ENCODE results near the gene MID1. TPM values are rescaled to one million over a fixed set of nuclear protein-coding genes. Genes with fewer than 3 reads are reported as not detected.
A peak's percentile ranks its signal among the peaks of the same experiment; 100 is the strongest.

MID1 gene
- total RNA-seq, 4 donors from 2014 or later = 6.7 to 17.7 (median 10.9) TPM

GRCh38 chrX:10525381-10526120, 94.8 kb downstream of the MID1 start:
- WGBS, 2 donors = 78 to 86% methylated on average over 6 of the region's 6 CpGs
- DNase-seq (ENCODE audit: low spot score in 2 of 2) = no peak
- TF ChIP-seq EP300 (IDR thresholded peaks at IDR 0.05) (no peak), CTCF (IDR thresholded peaks at IDR 0.05) (no peak), POLR2A (IDR thresholded peaks at IDR 0.05) (no peak)

GRCh38 chrX:10524578-10524977, 95.8 kb downstream of the MID1 start:
- Histone ChIP-seq H3K4me3 (no peak overlapping the region), H3K36me3 (no peaks in the 10 kb centered on the region), H3K27me3 (no peaks in the 10 kb centered on the region), H3K9me3 (no peaks in the 10 kb centered on the region), H3K4me1 (peaks cover 0 to 5% (median 0%) of the 10 kb centered on the region in 4 donors), H3K27ac (no peak overlapping the region)
- DNase-seq (ENCODE audit: low spot score in 2 of 2) = no peak
- 64 to 67% methylated on average over 1 of the region's 1 CpG for WGBS, 2 donors
- TF ChIP-seq POLR2A (IDR thresholded peaks at IDR 0.05) (no peak), EP300 (IDR thresholded peaks at IDR 0.05) (peak in 1 of 2 donors; percentile 43), CTCF (IDR thresholded peaks at IDR 0.05) (no peak)

More at GRCh38 chrX:10525381-10526120, 94.8 kb downstream of the MID1 start:
- Histone ChIP-seq H3K4me1 (no peaks in the 10 kb centered on the region), H3K27ac (no peak overlapping the region), H3K4me3 (no peak overlapping the region), H3K9me3 (no peaks in the 10 kb centered on the region), H3K27me3 (no peaks in the 10 kb centered on the region), H3K36me3 (no peaks in the 10 kb centered on the region)

DNA sequence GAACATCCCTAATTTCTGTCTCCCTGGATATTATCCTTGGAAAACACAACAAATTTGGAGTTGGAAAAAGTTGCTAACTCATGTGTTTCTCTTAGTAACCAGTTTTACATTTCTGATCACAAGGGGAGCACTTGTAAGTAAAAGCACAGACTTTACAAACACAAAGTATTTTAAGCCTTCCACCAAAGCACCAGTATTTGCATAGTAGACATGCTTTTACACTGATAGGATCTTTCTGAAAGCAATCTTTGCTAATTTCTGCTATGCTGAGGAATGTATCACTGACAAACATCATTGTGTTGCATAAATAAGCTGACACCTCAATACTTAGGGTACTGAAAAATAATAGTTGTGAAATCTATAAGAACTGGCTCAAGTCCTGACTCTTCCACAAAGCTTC, 100.6 kb downstream of the MID1 start:
- no peak for DNase-seq (ENCODE audit: low spot score in 2 of 2)
- no peak for TF ChIP-seq POLR2A (IDR thresholded peaks at IDR 0.05)
- Histone ChIP-seq H3K9me3 (no peaks in the 10 kb centered on the region), H3K36me3 (no peaks in the 10 kb centered on the region), H3K4me3 (no peak overlapping the region), H3K4me1 (peaks cover 0 to 9% (median 0%) of the 10 kb centered on the region in 4 donors), H3K27ac (peak overlapping the region in 1 of 4 donors; percentile 22), H3K27me3 (no peaks in the 10 kb centered on the region)

- H3K4me3 ChIP-seq = no peak overlapping the region
- H3K27me3 ChIP-seq = no peaks in the 10 kb centered on the region
- no peaks in the 10 kb centered on the region for H3K36me3 ChIP-seq
- H3K9me3 ChIP-seq = no peaks in the 10 kb centered on the region
- H3K4me1 ChIP-seq = peaks cover 0 to 9% (median 0%) of the 10 kb centered on the region in 4 donors
- no peak for TF ChIP-seq EP300 (IDR thresholded peaks at IDR 0.05)
- TF ChIP-seq CTCF (IDR thresholded peaks at IDR 0.05) = no peak
- no peak for TF ChIP-seq POLR2A (IDR thresholded peaks at IDR 0.05)
- H3K27ac ChIP-seq = peak overlapping the region in 1 of 4 donors; percentile 22
- no peak for DNase-seq (ENCODE audit: low spot score in 2 of 2)
These were observed 101.1 kb downstream of the MID1 start for GRCh38 chrX:10519278-10519677.

- no peak overlapping the region for H3K27ac ChIP-seq
- no peak overlapping the region for H3K4me3 ChIP-seq
- no peak for DNase-seq (ENCODE audit: low spot score in 2 of 2)
- WGBS, 2 donors = 49 to 60% methylated on average over 2 of the region's 2 CpGs
- H3K4me1 ChIP-seq = peaks cover 0 to 9% (median 0%) of the 10 kb centered on the region in 4 donors
- H3K9me3 ChIP-seq = no peaks in the 10 kb centered on the region
- H3K27me3 ChIP-seq = no peaks in the 10 kb centered on the region
- no peaks in the 10 kb centered on the region for H3K36me3 ChIP-seq
- no peak for TF ChIP-seq CTCF (IDR thresholded peaks at IDR 0.05)
- TF ChIP-seq POLR2A (IDR thresholded peaks at IDR 0.05) = no peak
- no peak for TF ChIP-seq EP300 (IDR thresholded peaks at IDR 0.05)
These were observed 102.3 kb downstream of the MID1 start for GRCh38 chrX:10518073-10518472.

Measured in tibial nerve (tissue), 4 donors.